HG03342 (cell line): ENCODE results near the gene ERCC5.

ENCODE experiments used
- ATAC-seq: cut with Tn5 transposase; IDR thresholded peaks from one replicate; pipeline ENCODE4 v1.9.1; 2021; ENCODE audit warnings: mild to moderate bottlenecking, moderate library complexity; ENCODE audit not compliant: unreplicated experiment

ERCC5 gene

DNA sequence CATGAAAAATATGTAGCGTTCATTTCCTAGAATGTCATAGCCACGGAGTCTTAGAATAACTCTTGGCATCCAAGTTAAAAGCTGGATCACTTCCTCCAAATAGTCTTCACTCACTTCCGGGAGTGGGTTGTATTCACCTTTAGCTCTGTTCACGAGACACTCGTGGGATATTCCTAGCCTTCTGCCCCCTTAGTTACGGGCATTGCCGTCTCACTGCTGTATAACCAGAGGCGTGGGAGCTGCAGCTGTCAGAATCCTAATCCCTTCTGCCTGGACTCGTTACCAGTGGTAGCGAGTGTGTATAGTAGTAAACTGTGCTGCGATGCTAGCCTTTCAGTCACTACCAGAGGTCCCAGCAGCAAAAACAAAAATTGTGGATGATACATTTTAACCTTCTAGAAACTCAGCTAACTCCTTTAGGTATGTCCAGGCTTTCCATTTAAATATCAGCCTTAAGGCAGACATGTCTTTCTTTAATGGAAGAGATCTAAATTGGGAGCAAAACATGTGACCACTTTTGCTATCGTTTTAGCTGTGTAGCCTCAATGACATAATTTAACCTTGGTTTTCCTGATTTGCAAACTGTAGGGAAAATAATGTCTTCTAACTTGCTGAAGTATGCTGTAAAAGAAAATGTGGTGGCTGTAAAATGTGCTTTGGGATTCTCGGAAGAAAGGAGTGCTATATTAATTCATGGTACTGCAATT, 34.1 kb downstream of the ERCC5 start:
- ATAC-seq: no peak

DNA sequence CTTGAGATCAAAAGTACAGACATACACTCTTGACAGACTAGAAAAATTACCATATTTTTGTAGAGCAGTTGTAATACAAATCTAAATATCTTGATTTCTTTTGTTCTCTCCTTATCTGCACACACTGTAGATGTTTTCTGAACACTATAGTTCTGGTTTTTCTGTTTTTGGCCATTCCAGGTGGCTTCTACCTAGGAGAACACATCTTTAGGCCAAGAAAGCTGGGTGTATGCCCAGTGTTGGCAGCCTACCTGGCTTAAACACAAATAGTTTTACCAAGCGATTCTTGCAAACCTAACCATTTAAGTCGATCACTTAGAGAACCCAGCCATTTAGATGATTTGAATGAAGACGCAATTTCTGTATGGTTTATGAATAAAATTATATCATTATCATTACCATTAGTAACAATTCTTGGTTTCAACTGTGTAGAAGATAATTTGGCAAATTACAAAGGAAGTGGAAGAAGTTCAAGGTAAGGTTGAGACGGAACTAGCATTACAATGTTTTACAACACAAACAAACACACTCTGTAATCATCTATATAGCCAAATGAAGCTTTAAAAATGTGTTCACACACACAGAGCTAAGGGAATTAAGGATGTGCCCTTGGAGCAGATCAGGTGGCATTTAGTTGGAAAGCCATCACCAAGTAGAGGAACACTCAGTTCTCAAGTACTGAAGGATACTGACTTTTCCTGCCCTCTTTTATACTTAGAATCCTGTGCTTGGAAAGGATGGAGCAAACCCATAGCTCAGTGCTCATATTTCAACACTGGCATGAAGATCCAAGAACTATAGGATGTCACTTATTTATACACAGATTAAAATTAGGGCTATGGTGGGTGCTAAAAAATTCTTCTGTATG, 36.2 kb downstream of the ERCC5 start:
- no peak for ATAC-seq

DNA sequence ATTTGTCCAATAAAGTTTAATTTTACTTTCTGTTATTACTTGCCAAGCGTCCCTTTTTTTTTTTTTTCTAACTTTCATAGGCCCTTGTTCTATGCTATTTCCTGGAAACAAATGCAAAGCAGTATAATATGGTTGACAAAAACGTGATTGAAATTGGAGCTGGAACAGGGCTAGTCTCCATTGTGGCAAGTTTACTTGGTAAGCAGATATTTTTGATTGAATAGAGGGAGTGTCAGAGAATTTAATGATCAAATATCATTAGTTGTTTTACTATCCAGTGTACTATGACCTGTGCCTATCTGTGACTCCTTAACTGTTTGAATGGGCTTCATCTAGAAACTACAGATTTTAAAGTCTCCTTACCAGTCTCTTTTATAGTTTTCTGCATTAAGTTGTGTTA, 46.7 kb downstream of the ERCC5 start:
- no peak for ATAC-seq

DNA sequence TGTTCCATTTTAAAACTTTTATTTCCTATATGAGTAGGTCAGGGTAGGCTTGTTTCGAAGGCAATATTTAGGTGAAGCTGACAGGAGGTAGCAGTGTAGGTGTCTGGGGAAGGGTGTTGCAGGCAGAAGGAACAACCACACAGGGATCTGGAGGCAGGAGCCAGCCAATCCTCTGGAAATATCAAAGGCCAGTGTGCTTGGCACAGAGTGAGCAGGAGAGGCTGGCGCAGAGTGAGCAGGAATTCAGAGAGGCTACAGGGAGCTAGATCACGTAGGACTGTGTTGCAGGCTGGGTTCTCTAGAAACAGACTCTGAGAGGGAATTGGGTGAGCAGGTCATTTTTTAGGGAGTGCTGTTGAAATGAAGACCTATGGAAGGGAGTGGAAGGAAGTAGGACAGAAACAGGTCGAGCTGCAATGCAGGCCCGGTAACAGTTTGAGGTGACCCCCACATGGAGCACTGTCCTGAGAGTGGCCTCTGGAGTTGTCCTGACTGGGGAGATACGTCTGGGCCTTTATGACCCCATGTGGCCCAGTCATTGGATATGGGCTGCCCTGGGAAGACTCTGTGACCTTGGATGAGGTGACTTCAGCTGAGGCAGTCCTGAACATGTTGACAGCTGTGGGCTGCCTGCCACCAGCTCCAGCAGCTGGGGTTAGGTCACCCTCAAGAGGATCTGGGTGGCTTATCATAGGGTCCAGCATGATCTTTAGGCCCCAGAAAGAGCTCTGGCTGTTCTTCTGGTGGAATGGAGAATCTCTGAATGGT, 51.7 kb downstream of the ERCC5 start:
- ATAC-seq: no peak

DNA sequence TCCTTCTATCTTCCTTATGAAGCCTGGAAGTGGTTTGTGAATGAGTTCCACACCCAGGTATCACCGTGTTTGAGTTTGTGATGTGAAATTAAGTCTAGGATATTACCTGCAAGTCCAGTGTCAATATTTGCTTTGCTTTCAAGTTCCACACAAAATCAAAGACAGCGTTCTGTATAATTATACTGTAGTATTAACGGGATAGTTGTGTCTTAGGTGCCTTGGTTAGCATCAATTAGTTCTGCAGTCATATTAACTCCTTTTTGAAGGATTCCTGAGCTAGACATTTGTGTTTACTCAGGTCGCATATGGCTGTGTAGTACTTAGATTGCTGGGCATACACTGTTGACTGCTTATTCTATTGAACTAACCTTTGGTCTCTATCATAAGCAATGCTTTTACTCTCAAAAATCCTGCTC, 54.4 kb downstream of the ERCC5 start:
- no peak for ATAC-seq

- ATAC-seq: no peak
These were observed 55.2 kb downstream of the ERCC5 start for GRCh38 chr13:102901056-102901455.

GRCh38 chr13:102901615-102902305, 55.9 kb downstream of the ERCC5 start:
- ATAC-seq: no peak

DNA sequence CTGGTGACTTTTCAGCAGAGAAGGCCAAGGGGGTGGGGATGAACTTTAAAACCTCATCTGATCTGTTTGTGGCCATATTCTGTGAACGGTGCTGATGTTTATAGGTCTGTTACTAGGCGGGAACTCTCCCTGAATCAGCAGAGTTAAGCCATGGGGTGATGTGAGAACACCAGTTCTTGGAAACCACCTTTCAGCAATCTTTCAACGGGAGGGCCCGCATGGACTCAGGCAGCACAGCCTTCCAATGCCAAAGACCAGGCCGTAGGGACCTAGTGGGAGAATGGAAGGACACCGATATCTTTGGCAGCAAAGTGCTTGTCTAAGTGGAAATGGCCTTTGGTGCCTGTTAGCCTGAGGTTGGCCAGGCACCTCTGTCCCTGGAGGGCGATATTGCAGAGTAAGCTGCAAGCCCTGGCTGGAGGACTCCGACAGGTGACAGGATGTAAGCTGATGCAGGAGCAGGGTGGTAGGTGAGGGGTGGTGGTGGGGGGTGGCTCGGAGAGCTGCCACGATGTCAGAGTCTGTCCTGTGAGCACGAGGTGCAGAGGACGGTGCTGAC, 57.0 kb downstream of the ERCC5 start:
- ATAC-seq: no peak

DNA sequence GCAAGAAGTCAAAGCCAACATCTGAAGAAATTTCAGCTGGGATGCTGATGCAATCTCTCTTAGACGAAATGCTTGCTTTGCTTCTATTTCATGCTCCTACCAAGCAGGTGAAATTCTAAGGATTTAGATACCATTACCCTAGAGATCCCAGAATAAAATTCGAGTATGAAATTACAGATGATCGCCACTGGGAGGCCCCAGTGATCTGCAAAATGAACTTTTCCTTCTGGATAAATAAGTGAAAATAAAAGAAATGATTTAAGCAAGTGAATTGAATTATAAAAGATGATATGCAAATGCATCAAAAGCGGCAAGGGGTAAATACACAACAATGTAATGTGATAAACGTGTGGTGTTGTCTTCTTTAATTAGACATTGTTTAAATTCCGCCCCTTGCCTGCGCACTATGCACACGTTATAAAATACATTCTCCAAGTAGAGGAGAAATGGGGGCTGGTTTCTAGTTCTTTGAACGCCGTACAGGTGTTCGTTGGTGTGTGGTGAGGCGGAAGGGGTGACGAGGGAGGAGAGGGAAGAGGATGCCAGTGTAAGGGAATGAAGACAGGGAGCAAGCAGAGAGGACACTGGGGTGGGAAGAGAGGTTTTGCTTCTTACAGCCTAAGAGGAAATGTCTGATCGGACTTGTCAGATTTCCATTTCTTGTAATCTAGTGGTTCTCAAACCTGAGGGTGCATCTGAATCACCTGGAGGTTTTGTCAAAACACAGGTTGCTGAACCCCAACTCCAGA, 58.0 kb downstream of the ERCC5 start:
- no peak for ATAC-seq

GRCh38 chr13:102904408-102904862, 58.6 kb downstream of the ERCC5 start:
- no peak for ATAC-seq

DNA sequence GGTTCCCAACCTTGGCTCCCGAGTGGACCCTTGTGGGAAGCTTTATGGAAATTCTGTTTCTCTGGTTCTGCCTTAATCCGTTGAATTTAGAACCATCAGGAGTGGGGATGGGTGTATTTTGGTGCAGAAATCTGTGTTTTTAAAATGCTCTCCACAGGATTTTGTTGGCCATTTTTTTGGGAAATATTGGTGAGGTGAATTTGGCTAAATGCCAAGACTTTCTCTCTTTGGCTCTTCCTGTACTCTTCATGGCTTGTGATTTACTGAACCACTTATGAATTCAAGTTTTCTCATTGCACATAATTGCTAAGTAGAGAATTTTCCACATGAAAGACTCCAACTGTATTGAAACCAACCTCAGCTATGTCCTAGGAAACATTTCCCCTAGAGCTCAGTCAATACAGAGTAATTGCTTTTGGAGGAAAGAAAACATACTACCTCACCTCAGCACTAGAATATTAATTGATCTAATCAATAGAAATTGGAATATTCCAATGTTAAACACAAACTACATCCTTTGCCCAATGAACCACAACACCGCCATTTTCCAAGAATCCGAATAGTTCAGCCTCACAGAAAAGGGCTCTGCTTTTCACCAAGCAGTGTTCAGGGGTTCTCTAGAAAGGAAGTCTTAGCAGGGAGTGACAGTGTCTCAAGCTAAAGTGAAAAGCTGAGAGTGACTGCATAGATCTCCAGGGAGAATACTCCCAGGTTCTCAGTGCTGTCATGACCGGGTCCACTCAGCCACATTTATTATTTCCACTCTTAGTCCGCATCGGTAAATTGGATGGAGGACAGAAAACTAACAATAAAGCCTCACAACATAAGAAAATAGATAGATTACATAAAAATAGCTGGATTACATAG, 60.3 kb downstream of the ERCC5 start:
- ATAC-seq: no peak

GRCh38 chr13:102907016-102907756, 61.4 kb downstream of the ERCC5 start:
- ATAC-seq: peak; percentile 69

GRCh38 chr13:102907886-102908515, 62.2 kb downstream of the ERCC5 start:
- ATAC-seq: no peak

GRCh38 chr13:102909971-102910370, 64.1 kb downstream of the ERCC5 start:
- ATAC-seq: no peak

GRCh38 chr13:102911336-102911735, 65.5 kb downstream of the ERCC5 start:
- no peak for ATAC-seq

DNA sequence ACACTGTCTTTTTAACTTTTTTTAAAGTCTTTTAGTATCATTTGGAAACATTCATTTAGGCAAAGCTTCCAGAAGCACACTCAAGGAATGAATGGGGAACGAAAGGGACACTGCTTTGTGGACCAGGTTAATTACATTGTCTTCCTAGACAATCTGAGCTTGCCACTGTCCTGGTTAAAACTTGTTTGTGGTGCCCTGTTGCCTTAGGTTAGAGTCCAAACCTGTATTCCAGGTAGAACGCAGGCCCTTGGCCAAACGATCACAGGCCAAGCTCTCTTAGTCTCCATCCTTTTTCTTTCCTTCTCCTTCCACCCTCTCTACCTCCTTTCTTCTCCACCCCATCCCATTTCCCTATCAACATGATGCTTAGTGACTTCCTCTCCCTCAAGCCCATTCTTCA, 66.8 kb downstream of the ERCC5 start:
- no peak for ATAC-seq

DNA sequence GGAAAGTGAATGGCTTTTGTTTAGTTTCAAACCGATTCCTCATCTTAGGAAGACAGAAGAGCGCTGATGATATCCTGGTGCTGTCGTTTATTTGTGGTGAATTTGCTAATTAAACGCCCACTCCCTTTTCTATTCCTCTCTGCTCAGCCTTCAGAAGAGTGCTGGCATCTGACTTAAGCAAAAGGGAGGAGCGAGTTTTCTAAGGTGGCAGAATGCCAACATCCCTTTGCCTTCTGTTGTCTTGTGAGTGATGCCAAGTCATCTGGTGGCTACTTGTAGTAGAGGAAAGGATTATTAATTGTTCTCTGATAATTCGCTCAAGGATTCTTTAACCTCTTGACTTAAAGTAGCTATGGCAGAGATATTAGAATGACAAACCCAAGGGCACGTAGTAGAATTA, 68.1 kb downstream of the ERCC5 start:
- no peak for ATAC-seq
